ENCODE data around the gene MBNL1. TPM values are rescaled to one million over a fixed set of nuclear protein-coding genes. Genes with fewer than 3 reads are reported as not detected.

Gene MBNL1
- total and polyA plus RNA-seq, 2 donors, result 113 to 300 TPM

DNA sequence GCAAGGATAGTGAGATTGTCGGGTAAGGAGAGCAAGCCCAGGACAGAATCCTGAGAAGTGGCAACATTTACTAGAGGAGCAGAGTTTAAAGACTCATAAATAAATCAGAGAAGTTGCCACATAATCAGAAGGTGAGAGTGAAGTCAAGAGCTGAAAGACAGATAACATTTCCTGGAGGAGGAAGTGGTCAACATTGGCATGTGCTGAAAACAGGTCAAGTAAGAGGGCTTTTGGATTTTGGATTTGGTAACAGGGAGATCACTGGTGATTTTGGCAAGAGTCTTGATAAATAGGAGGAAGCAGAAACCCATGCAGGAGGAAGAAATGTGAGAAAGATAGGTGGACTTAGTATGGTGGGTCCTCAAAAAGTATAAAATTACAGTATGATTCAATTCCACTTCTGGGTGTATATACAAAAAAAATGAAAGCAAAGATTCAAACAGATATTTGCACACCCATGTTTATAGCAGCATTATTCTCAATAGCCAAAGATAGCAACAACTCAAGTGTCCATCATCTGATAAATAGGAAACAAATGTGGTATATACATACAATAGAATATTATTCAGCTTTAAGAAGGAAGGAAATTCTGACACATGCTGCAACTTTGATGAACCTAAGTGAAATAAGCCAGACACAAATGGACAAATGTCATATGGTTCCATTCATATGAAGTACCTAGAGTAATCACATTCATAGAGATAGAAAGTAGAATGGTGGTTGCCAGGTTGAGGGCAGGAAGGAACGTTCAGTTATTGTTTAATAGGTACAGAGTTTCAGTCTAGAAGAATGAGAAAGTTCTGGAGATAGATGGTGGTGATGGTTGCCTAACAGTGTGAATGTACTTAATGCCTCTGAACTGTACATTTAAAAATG is 27.3 kb upstream of the MBNL1 start:
- DNase-seq (ENCODE audit: extremely low spot score), result no peak
- 71% methylated on average over 2 of the region's 2 CpGs for WGBS
- Histone ChIP-seq H3K4me1 (ENCODE audit: insufficient read depth) (no peaks in the 10 kb centered on the region), H3K4me3 (ENCODE audit: low read depth, low read length) (no peak overlapping the region), H3K36me3 (ENCODE audit: insufficient read depth) (no peaks in the 10 kb centered on the region), H3K27ac (ENCODE audit: low read depth) (no peak overlapping the region)

DNA sequence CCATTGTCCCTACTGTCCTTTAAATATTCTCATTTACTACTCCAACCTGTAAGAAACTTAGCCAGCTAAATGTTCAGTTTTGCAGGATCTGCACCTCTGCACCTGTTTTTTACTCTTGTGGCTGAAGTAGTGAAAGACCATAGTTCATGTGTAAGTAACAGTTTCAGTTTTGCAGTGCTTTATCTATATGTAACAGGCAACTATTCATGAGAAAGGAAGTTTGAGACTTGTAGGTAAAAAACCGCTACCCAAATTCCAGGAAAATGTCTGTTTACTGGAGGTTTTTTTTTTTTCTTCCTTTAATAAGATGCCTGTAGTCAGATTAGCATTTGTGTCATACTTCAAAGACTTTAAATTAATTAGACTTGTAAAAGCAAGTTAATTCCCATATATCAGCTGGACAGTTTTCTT is 25.4 kb upstream of the MBNL1 start:
- Histone ChIP-seq H3K4me3 (ENCODE audit: low read depth, low read length) (no peak overlapping the region), H3K4me1 (ENCODE audit: insufficient read depth) (no peaks in the 10 kb centered on the region), H3K36me3 (ENCODE audit: insufficient read depth) (no peaks in the 10 kb centered on the region), H3K27ac (ENCODE audit: low read depth) (no peak overlapping the region)
- WGBS, result 83% methylated on average over 1 of the region's 1 CpG
- DNase-seq (ENCODE audit: extremely low spot score), result no peak

DNA sequence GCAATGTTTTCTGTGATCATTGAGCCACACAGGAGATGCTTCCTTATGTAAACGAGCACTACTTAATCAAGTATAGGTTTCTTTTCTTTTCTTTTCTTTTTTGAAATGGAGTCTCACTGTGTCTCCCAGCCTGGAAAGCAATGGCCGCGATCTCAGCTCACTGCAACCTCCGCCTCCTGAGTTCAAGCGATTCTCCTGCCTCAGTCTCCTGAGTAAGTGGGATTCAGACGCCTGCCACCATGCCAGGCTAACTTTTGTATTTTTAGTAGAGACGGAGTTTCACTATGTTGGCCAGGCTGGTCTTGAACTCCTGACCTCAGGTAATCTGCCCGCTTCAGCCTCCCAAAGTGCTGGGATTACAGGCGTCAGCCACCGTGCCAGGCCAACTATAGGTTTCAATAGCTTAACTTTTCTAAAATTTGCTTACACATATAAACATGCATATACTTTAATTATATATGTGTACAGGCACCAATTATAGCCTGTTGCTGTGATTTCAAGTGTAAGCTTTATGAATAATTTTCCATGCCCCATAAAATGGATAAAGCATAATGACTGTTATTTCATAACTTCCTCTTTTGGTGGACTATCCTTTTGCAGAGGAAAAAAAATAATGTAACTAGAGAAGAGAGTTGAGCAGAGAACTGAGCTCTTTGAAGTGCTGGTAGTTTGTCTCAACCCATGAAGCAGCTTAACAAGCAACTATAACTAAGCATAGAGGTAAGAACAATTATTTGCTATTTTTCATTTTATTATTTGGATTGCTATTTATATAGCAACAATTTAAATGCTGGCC is 24.8 kb upstream of the MBNL1 start:
- Histone ChIP-seq H3K27ac (ENCODE audit: low read depth) (no peak overlapping the region), H3K4me3 (ENCODE audit: low read depth, low read length) (no peak overlapping the region), H3K36me3 (ENCODE audit: insufficient read depth) (no peaks in the 10 kb centered on the region), H3K4me1 (ENCODE audit: insufficient read depth) (no peaks in the 10 kb centered on the region)
- DNase-seq (ENCODE audit: extremely low spot score), result no peak
- 88% methylated on average over 10 of the region's 10 CpGs for whole genome bisulfite sequencing

DNA sequence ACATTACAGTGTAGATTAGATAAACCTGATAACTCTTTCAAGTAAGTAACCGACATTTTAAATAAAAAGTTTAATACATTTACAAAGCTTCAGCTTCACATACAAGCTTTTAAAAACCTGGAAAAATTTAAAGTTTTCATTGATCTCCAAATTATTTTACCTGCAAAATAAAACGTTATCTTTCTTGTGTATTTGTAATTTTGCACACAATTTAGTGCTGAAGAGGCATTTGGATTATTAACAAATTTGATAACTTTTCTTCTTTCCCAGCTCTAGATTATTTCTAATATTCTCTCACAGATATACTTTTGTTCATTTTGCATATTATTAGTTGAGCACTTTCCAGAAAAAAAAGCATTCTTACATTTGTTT is 24.2 kb upstream of the MBNL1 start:
- Histone ChIP-seq H3K4me1 (ENCODE audit: insufficient read depth) (no peaks in the 10 kb centered on the region), H3K27ac (ENCODE audit: low read depth) (no peak overlapping the region), H3K36me3 (ENCODE audit: insufficient read depth) (no peaks in the 10 kb centered on the region), H3K4me3 (ENCODE audit: low read depth, low read length) (no peak overlapping the region)
- no peak for DNase-seq (ENCODE audit: extremely low spot score)
- WGBS, result 68% methylated on average over 2 of the region's 2 CpGs

DNA sequence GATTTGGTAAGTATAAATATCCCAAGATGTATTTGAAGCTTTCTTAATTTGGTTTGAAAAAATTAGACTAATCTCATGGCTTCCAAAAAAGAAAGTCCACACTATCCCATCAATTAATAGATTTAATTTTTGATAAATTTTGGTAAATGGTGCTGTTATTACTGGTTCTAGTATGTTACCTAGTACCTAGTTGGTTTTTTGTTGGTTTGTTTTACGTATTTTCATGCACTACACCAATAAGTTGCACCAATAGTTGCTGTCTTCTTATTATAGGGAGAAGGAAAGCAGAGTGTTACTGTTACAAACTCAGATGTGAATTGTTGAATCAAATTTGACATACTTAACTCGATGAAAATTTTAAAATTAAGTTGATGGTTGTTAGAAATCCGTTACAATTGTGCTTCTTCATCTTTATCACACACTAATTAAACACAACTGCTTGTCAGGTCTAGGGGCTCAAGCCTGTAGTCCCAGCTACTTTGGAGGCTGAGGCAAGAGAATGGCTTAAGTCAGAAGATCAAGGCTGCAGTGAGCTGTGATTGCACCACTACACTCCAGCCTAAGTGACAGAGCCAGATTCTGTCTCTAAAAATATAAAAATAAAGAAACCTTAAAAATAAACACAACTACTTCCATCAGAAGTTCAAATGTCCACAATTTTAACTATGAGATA is 23.1 kb upstream of the MBNL1 start:
- DNase-seq (ENCODE audit: extremely low spot score), result no peak
- Histone ChIP-seq H3K36me3 (ENCODE audit: insufficient read depth) (no peaks in the 10 kb centered on the region), H3K4me3 (ENCODE audit: low read depth, low read length) (no peak overlapping the region), H3K27ac (ENCODE audit: low read depth) (no peak overlapping the region), H3K4me1 (ENCODE audit: insufficient read depth) (no peaks in the 10 kb centered on the region)
- 85% methylated on average over 3 of the region's 3 CpGs for WGBS

DNA sequence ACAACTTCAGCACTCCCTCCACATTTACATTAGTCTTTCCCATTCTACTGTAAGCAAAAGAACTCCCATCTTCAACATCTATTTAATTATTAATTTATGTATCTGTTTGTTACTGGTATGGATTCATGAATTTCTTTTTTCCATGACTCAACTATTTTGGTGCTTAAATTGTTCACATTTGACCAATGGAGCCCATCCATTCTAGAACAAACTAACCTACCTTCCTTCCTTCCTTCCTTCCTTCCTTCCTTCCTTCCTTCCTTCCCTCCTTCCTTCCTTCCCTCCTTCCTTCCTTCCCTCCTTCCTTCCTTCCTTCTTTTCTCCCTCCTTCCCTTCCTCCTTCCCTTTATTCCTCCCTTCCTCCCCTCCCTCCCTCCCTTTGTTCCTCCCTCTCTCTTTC is 16.8 kb upstream of the MBNL1 start:
- no peak for DNase-seq (ENCODE audit: extremely low spot score)
- Histone ChIP-seq H3K36me3 (ENCODE audit: insufficient read depth) (no peaks in the 10 kb centered on the region), H3K4me3 (ENCODE audit: low read depth, low read length) (no peak overlapping the region), H3K4me1 (ENCODE audit: insufficient read depth) (no peaks in the 10 kb centered on the region), H3K27ac (ENCODE audit: low read depth) (no peak overlapping the region)

DNA sequence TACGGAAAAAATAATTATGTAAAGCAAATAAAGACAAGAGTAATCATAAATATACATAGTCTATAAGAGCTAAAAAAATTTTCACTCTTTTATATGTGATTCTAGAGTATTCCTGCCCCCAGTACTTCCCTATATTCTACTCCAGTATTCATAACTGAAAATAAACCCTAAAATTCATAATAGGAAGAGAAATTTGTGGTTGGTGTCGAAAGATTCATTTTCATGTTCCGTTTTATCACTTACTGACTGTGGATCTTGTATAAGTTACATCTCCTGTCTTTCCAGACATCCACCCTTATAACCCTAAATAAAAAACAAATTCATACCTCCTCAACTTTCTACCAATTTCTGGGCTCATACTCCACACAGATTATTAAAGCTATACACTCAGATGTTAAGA is 16.0 kb upstream of the MBNL1 start:
- H3K27ac ChIP-seq (ENCODE audit: low read depth), result no peak overlapping the region
- no peak overlapping the region for H3K4me3 ChIP-seq (ENCODE audit: low read depth, low read length)
- H3K4me1 ChIP-seq (ENCODE audit: insufficient read depth), result no peaks in the 10 kb centered on the region
- DNase-seq (ENCODE audit: extremely low spot score), result no peak
- WGBS, result 92% methylated on average over 3 of the region's 3 CpGs
- H3K36me3 ChIP-seq (ENCODE audit: insufficient read depth), result no peaks in the 10 kb centered on the region

DNA sequence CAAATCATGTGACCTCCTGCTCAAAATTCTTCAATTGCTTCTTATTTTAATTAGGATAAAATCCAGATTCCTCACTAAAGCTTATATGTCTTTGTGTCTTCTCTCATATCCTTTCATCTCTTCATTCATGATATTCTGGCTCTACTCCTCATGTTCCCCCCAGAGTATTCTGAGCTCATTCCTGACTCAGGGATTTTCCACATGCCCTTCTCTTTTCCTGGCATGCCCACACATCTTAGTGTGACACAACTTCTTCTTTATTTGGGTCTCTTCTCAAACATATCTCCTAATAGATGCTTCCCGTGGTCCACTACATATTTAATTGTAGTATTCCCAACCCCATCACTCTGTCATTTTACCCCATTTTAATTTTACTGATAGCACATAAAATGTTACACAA is 15.2 kb upstream of the MBNL1 start:
- DNase-seq (ENCODE audit: extremely low spot score), result no peak
- no peak overlapping the region for H3K27ac ChIP-seq (ENCODE audit: low read depth)
- no peak overlapping the region for H3K4me3 ChIP-seq (ENCODE audit: low read depth, low read length)
- H3K36me3 ChIP-seq (ENCODE audit: insufficient read depth), result no peaks in the 10 kb centered on the region
- WGBS, result 86% methylated on average over 1 of the region's 1 CpG
- H3K4me1 ChIP-seq (ENCODE audit: insufficient read depth), result no peaks in the 10 kb centered on the region

DNA sequence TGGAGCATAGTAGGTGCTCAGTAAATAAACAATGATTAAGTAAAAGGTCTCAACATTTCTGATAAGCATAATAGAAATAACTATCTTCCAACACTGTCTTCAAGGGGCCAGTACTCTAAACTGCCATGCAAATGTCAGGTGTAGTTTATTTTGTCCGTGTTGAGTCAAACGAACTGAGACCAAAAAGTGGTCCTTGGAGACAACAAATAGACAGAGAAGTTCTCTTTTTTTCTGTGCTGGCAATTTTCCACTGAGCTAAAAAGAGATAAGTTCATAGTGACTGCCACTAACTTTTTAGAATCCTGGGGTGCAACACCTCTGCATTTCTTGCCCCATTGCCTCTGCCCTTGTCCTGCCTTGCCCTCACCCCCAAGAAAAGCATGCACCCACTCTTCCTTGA is 14.7 kb upstream of the MBNL1 start:
- no peak overlapping the region for H3K27ac ChIP-seq (ENCODE audit: low read depth)
- H3K4me1 ChIP-seq (ENCODE audit: insufficient read depth), result no peaks in the 10 kb centered on the region
- H3K36me3 ChIP-seq (ENCODE audit: insufficient read depth), result no peaks in the 10 kb centered on the region
- DNase-seq (ENCODE audit: extremely low spot score), result no peak
- no peak overlapping the region for H3K4me3 ChIP-seq (ENCODE audit: low read depth, low read length)
- 77% methylated on average over 2 of the region's 2 CpGs for WGBS

DNA sequence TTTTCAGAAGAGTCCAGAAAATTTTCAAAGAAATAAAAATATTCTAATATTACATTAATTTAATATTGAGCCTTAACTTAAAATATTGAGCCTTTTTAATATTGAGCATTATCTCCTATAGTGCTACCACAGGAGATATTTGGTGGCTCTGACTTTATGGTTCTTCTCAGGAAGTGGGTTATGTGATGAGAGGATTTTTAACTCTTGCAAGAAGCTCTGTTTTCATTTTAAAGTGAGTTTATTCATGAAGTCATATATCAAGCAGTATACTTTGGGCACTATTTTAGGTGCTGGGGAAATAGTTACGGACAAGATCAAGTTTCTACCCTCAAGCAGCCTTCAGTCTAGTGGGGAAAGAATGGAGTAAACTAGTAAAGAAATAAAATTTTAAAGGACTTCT is 13.4 kb upstream of the MBNL1 start:
- no peaks in the 10 kb centered on the region for H3K36me3 ChIP-seq (ENCODE audit: insufficient read depth)
- no peak overlapping the region for H3K4me3 ChIP-seq (ENCODE audit: low read depth, low read length)
- no peaks in the 10 kb centered on the region for H3K4me1 ChIP-seq (ENCODE audit: insufficient read depth)
- 96% methylated on average over 1 of the region's 1 CpG for WGBS
- H3K27ac ChIP-seq (ENCODE audit: low read depth), result no peak overlapping the region
- no peak for DNase-seq (ENCODE audit: extremely low spot score)

DNA sequence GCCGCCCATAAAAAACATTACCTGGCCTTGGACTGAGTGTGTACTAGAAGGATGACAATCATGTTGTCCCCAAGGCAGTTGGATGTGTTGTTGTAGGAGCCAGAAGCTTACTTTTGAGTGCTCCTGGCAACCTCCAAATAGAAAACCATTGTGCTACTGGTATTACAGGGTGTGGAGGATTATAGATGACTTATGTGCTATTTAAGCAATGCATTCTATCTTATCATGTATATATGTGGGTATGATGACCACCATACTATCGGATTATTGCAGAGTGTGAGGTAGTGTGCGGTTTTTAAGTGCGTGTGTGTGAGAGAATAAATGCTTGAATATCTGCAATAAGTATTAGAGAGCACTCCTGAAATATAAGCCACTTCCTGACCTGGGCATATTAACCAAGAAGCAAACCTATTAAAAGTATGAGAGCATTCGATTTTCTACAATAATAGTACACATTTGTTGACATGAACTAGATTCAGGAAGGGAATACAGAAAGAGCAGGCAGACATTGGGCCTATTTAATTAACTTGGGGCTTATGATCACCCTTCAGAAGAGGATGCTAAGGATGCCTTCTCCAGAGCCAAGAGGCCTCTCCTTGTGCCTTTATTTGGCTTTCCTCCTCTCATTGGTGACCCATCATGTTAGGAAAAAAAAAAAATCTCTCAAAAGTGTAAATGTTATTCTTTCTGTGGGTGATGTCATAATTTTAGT is 11.7 kb upstream of the MBNL1 start:
- Histone ChIP-seq H3K4me1 (ENCODE audit: insufficient read depth) (no peaks in the 10 kb centered on the region), H3K36me3 (ENCODE audit: insufficient read depth) (no peaks in the 10 kb centered on the region), H3K27ac (ENCODE audit: low read depth) (no peak overlapping the region), H3K4me3 (ENCODE audit: low read depth, low read length) (no peak overlapping the region)
- 89% methylated on average over 5 of the region's 5 CpGs for WGBS
- no peak for DNase-seq (ENCODE audit: extremely low spot score)

DNA sequence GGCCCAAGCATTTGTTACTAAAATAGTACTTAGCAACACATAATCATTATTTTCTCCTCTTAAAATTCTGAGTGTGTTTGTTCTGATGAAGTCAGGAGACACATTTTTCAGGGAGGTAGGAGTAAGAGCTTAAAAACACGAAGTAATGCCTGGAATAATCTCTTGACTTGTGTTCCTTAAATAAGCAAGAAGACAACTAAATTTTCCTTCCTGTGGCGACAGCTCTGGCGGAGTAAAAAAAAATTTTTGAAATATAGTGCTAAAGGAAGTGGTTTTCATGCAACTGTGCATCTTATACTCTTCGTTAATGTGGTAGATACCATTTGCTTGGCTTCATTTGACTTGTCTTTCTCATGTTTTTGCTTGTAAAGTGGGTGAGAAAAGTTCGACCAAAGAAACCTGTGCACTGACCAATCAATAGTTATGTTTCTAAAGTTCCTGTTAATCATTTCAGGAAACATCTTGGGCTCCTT is 11.1 kb upstream of the MBNL1 start:
- no peak for DNase-seq (ENCODE audit: extremely low spot score)
- Histone ChIP-seq H3K36me3 (ENCODE audit: insufficient read depth) (no peaks in the 10 kb centered on the region), H3K4me3 (ENCODE audit: low read depth, low read length) (no peak overlapping the region), H3K27ac (ENCODE audit: low read depth) (peak overlapping the region; percentile 59), H3K4me1 (ENCODE audit: insufficient read depth) (no peaks in the 10 kb centered on the region)
- WGBS, result 71% methylated on average over 5 of the region's 5 CpGs
